DOHH2 (cell line): ENCODE results near the gene MIGA2.

Experiments used
- H3F3A ChIP-seq: fragments of 200-600 bp; sonication (generic), shearing (Covaris generic); 2 replicates; pipeline ENCODE4 v1.6.0; 2016; ENCODE audit warnings: antibody characterized with exemption, mild to moderate bottlenecking; ENCODE audit not compliant: control insufficient read depth, insufficient read depth
- H3K27ac ChIP-seq: fragments of 200-600 bp; sonication (generic); 2 replicates; pipeline ENCODE4 v1.5.1; 2014; ENCODE audit warnings: low read depth, mild to moderate bottlenecking, low read length, moderate library complexity
- H3K27me3 ChIP-seq: fragments of 200-600 bp; sonication (generic); 2 replicates; pipeline ENCODE4 v1.6.1; 2014; ENCODE audit warnings: mild to moderate bottlenecking, low read length, mixed read lengths; ENCODE audit not compliant: control insufficient read depth
- H3K36me3 ChIP-seq: fragments of 200-600 bp; sonication (generic); 2 replicates; pipeline ENCODE4 v1.6.1; 2014; ENCODE audit warnings: mild to moderate bottlenecking, low read length, moderate library complexity, mixed read lengths; ENCODE audit not compliant: control insufficient read depth
- H3K4me1 ChIP-seq: fragments of 200-600 bp; sonication (generic); 2 replicates; pipeline ENCODE4 v1.6.1; 2014; ENCODE audit warnings: mild to moderate bottlenecking, low read length, mixed read lengths; ENCODE audit not compliant: control insufficient read depth
- H3K4me2 ChIP-seq: fragments of 200-600 bp; sonication (generic); 2 replicates; pipeline ENCODE4 v1.6.0; 2014; ENCODE audit warnings: mild to moderate bottlenecking, low read length, moderate library complexity
- H3K4me3 ChIP-seq: fragments of 200-600 bp; sonication (generic); 2 replicates; pipeline ENCODE4 v1.5.1; 2014; ENCODE audit warnings: mild to moderate bottlenecking, low read length, mixed read lengths
- H3K79me2 ChIP-seq: fragments of 200-600 bp; sonication (generic); 2 replicates; pipeline ENCODE4 v1.6.1; 2014; ENCODE audit warnings: mild to moderate bottlenecking, low read length, mixed read lengths; ENCODE audit not compliant: control insufficient read depth
- H3K9me2 ChIP-seq: fragments of 200-600 bp; sonication (generic); replicated peaks from 2 replicates; pipeline ENCODE4 v1.6.1; 2014; ENCODE audit warnings: mild to moderate bottlenecking, low read length, mixed read lengths; ENCODE audit not compliant: control insufficient read depth
- H3K9me3 ChIP-seq: fragments of 200-600 bp; sonication (generic); 2 replicates; pipeline ENCODE4 v1.6.1; 2014; ENCODE audit warnings: antibody characterized with exemption, low read length, mixed read lengths; ENCODE audit not compliant: control insufficient read depth, insufficient read depth
- H4K20me1 ChIP-seq: fragments of 200-600 bp; sonication (generic); 2 replicates; pipeline ENCODE4 v1.6.0; 2014; ENCODE audit warnings: low read depth, mild to moderate bottlenecking, antibody characterized with exemption, low read length, moderate library complexity; ENCODE audit not compliant: control insufficient read depth, insufficient read depth
- EZH2phosphoT487 ChIP-seq: fragments of 200-600 bp; sonication (generic); IDR thresholded peaks from 2 replicates; pipeline ENCODE4 v1.6.1; 2017; ENCODE audit warnings: borderline replicate concordance, mild to moderate bottlenecking, antibody characterized with exemption, low read length, moderate library complexity, mixed read lengths
- TF ChIP-seq, protein P1 (sequence below): fragments of 200-600 bp; sonication (generic); IDR thresholded peaks from one replicate; pipeline ENCODE4 v1.5.1; 2014; ENCODE audit warnings: antibody characterized with exemption, mild to moderate bottlenecking, low read depth, low read length; ENCODE audit not compliant: poor library complexity, severe bottlenecking

MIGA2 gene

DNA sequence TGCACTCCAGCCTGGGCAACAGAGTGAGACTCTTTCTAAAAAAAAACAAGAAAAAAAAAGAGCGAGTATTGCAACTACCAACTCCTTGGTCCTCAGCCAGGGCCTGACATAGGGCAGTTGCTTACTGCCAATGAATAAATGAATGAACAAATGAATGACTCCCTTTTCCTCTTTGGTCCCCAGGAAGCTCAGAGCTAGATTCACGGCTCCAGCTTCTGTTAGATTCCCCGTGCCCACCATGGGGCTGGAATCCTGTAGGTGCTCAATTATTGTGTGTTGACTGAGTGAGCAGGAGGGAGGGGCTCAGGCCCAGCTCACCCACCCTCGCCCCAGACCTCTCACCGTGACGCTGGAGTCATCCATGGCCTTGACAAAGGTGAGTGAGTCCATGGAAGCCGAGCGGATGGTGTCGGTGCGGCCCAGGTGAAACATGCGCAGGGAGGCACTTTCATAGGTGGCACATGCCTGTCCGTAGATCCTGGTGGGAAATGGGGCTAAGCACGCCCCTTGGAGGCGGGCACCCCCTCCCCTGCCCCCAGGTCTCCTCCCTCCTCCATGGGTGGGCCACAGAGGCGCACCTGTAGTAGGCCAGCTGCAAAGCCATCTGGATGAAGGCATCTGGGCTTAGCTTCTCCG lies 61.4 kb downstream of the MIGA2 start:
- no peak overlapping the region for H3K27ac ChIP-seq
- TF ChIP-seq, protein P1, sequence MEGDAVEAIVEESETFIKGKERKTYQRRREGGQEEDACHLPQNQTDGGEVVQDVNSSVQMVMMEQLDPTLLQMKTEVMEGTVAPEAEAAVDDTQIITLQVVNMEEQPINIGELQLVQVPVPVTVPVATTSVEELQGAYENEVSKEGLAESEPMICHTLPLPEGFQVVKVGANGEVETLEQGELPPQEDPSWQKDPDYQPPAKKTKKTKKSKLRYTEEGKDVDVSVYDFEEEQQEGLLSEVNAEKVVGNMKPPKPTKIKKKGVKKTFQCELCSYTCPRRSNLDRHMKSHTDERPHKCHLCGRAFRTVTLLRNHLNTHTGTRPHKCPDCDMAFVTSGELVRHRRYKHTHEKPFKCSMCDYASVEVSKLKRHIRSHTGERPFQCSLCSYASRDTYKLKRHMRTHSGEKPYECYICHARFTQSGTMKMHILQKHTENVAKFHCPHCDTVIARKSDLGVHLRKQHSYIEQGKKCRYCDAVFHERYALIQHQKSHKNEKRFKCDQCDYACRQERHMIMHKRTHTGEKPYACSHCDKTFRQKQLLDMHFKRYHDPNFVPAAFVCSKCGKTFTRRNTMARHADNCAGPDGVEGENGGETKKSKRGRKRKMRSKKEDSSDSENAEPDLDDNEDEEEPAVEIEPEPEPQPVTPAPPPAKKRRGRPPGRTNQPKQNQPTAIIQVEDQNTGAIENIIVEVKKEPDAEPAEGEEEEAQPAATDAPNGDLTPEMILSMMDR: no peak
- no peak for TF ChIP-seq EZH2phosphoT487
- H4K20me1 ChIP-seq: no peaks in the 10 kb centered on the region
- no peaks in the 10 kb centered on the region for H3K79me2 ChIP-seq
- H3K9me3 ChIP-seq: no peaks in the 10 kb centered on the region
- H3K9me2 ChIP-seq: no peaks in the 10 kb centered on the region
- no peaks in the 10 kb centered on the region for H3K4me1 ChIP-seq
- H3K27me3 ChIP-seq: peaks cover 13% of the 10 kb centered on the region
- H3F3A ChIP-seq: no peaks in the 10 kb centered on the region
- no peak overlapping the region for H3K4me2 ChIP-seq
- no peak overlapping the region for H3K4me3 ChIP-seq
- H3K36me3 ChIP-seq: no peaks in the 10 kb centered on the region

DNA sequence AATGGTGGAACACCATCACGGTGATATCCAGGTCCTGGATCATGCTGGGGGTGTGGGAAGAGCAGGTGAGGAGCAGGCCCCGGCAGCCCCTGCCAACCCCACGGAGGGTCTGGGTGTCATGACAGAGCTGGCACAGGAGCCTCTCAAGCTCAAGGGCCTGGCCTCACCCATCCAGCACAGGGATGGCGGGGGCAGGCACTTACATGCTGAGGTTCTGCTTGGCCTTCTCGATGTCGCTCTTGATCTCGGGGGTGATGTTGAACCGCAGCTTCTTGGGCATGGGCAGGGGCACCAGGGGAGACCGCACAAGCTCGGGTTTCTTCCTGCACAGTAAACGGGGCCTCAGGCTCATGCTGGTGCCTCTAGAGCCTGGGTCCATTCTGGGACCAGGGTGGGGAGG lies 61.9 kb downstream of the MIGA2 start:
- Histone ChIP-seq H3K27ac (no peak overlapping the region), H3K79me2 (no peaks in the 10 kb centered on the region), H4K20me1 (no peaks in the 10 kb centered on the region), H3K4me2 (no peak overlapping the region), H3K4me1 (no peaks in the 10 kb centered on the region), H3K9me2 (no peaks in the 10 kb centered on the region), H3F3A (no peaks in the 10 kb centered on the region), H3K4me3 (no peak overlapping the region), H3K36me3 (no peaks in the 10 kb centered on the region), H3K9me3 (no peaks in the 10 kb centered on the region), H3K27me3 (peaks cover 13% of the 10 kb centered on the region)
- no peak for TF ChIP-seq EZH2phosphoT487
- TF ChIP-seq, protein P1: no peak

DNA sequence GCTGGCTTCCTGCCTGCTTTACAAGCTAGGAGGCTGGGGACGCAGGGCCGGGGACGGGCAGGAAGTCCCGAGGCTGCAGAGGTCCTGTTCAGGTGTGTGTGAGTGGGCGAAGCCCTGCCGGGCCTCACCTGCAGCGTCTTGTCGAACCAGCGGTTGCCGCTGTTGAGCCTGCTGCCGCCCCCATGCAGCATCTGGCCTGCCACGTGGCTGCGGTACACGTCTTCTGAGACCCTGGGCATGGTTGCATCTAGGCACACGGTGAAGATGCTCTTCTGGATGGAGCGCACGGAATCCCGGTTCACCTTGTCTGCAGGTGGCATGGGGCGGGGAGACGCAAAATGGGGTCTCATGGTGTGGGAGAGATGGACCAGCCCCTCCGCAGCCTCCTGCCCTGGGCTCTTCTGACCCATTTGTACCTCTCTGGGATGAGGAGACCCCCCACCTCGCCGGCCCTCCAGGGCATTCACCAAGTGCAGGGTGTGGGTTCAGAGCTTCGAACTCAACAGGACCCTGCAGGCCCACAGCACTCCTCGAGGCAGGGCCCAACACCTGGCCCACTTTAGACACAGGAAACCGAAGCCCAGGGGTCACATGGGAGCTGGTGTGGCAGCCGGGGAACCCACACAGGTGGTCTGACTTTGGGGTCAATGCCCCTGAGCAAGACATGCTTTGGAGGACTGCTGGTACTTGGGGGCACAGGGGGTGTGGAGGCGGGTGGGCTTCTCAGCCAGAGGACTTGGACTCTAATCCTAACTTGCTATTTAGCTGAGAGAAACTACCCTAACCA lies 64.2 kb downstream of the MIGA2 start:
- Histone ChIP-seq H3K4me2 (no peak overlapping the region), H3K36me3 (no peaks in the 10 kb centered on the region), H3K79me2 (no peaks in the 10 kb centered on the region), H3K4me1 (no peaks in the 10 kb centered on the region), H4K20me1 (no peaks in the 10 kb centered on the region), H3F3A (no peaks in the 10 kb centered on the region), H3K9me3 (no peaks in the 10 kb centered on the region), H3K9me2 (no peaks in the 10 kb centered on the region), H3K27me3 (peaks cover 13% of the 10 kb centered on the region), H3K27ac (no peak overlapping the region), H3K4me3 (no peak overlapping the region)
- TF ChIP-seq, protein P1: no peak
- TF ChIP-seq EZH2phosphoT487: no peak
